Measurements from ENCODE around the gene PCDHGB7.
"Not testable (repeated sequence)": the region's sequence is repeated elsewhere in the genome, so short reads cannot be mapped to it uniquely, and the experiment has no call there.

Gene PCDHGB7

DNA sequence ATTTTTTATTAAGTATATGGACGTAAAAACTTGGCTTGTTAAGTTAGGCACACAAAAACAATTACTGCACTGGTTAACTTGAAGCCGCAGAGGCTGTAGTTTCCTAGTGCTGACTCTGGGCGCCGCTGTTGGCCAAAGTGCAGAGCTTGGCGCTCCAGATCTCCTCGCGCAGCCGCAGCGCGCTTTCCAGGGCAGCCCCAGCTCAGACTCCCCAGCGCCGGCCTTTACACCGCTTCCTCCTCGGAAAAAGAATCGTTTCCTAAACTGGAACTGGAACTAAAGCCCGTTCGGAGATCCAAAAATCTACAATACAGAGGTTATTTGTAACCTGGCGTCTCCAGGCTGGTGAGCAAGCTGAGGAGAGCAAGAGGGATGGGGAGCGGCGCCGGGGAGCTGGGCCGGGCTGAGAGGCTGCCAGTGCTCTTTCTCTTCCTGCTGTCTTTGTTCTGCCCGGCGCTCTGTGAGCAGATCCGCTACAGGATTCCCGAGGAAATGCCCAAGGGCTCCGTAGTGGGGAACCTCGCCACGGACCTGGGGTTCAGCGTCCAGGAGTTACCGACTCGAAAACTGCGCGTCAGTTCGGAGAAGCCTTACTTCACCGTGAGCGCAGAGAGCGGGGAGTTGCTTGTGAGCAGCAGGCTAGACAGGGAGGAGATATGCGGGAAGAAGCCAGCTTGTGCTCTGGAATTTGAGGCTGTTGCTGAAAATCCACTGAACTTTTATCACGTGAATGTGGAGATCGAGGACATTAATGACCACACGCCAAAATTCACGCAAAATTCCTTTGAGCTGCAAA, 19.5 kb upstream of the PCDHGB7 start, which contains the start of gene PCDHGB5:
Gene PCDHGB5 (plus strand): TSS at position 192 of the 796 bp plus-strand sequence. CDS start 181 bp downstream, at position 373.
- peak in 1 of 2 experiments; percentile 58 for DNase-seq

DNA sequence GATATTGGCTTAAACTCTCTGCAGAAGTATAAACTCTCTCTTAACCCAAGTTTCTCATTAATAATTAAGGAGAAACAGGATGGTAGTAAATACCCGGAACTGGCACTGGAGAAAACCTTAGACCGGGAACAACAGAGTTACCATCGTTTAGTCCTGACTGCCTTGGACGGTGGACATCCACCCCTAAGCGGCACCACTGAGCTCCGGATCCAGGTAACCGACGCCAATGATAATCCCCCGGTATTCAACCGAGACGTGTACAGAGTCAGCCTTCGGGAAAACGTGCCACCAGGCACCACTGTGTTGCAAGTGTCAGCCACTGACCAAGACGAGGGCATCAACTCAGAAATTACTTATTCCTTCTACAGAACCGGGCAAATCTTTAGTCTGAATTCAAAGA, 18.9 kb upstream of the PCDHGB7 start:
- DNase-seq: no peak

DNA sequence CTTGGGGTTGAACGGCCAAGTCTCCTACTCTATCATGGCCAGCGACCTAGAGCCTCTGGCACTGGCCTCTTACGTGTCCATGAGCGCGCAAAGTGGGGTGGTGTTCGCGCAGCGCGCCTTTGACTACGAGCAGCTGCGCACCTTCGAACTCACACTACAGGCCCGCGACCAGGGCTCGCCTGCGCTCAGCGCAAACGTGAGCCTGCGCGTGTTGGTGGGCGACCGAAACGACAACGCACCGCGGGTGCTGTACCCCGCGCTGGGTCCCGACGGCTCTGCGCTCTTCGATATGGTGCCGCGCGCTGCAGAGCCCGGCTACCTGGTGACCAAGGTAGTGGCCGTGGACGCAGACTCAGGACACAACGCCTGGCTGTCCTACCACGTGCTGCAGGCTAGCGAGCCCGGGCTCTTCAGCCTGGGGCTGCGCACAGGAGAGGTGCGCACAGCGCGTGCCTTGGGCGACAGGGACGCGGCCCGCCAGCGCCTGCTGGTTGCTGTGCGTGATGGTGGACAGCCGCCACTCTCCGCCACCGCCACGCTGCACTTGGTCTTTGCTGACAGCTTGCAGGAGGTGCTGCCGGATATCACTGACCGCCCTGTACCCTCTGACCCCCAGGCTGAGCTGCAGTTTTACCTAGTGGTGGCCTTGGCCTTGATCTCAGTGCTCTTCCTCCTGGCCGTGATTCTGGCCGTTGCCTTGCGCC, 17.8 kb upstream of the PCDHGB7 start:
- DNase-seq: no peak

DNA sequence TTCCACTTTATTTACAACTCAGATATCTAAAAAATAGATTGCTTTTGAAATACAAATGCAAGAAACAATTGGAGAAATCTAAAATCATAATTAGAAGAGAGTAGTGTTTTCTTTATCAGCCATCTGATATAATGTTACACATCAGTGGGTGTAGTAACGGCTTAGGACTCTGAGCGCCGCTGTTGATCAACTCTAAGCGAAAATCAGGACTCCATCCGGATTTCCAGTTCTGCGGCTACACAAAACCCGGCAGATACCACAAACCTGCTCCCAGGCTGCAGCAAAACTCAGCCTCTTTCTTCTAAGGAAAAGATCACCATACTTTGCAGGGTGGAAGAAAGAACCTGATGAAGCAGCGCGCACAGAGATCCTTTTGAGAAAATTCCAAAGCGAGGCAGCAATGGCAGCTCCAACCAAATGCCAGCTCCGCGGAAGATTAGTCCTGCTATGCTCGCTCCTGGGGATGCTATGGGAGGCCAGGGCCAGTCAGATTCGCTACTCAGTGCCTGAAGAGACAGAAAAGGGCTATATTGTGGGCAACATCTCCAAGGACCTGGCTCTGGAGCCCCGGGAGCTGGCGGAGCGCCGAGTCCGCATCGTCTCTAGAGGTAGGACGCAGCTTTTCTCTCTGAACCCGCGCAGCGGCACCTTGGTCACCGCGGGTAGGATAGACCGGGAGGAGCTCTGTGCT, 14.8 kb upstream of the PCDHGB7 start, which contains the start of gene PCDHGA9:
Gene PCDHGA9 (plus strand): TSS at position 226 of the 691 bp plus-strand sequence. CDS start 175 bp downstream, at position 401.
- DNase-seq: no peak

DNA sequence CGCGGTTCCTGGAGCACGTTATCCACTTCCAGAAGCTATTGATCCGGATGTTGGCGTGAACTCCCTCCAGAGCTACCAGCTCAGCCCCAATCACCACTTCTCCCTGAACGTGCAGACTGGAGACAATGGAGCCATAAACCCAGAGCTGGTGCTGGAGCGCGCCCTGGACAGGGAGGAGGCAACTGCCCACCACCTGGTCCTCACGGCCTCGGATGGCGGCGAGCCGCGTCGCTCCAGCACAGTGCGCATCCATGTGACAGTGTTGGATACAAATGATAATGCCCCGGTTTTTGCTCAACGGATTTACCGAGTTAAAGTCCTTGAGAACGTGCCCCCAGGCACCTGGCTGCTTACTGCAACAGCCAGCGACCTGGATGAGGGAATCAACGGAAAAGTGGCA, 14.1 kb upstream of the PCDHGB7 start:
- no peak for DNase-seq

DNA sequence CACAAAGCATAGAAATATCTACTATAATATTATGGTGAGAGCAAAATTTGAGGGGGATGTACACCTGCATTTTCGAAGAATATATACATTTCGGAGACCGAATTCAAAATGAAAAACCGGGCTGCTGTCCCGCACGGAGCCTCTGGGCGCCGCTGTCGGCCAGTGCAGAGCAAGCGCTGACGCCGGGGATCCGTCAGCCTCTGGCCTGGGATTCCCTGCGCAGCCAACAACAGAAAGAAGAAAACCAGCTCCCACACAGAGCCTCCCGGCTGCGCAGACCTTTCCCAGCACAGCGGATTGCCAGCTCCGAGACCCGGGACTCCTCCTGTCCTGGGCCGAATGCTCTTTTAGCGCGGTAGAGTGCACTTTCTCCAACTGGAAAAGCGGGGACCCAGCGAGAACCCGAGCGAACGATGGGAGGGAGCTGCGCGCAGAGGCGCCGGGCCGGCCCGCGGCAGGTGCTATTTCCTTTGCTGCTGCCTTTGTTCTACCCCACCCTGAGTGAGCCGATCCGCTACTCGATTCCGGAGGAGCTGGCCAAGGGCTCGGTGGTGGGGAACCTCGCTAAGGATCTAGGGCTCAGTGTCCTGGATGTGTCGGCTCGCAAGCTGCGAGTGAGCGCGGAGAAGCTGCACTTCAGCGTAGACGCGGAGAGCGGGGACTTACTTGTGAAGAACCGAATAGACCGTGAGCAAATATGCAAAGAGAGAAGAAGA, 9.5 kb upstream of the PCDHGB7 start, which contains the start of gene PCDHGB6:
Gene PCDHGB6 (plus strand): TSS at position 232 of the 716 bp plus-strand sequence. CDS start 182 bp downstream, at position 414.
- DNase-seq: peak; percentile 60 to 64

DNA sequence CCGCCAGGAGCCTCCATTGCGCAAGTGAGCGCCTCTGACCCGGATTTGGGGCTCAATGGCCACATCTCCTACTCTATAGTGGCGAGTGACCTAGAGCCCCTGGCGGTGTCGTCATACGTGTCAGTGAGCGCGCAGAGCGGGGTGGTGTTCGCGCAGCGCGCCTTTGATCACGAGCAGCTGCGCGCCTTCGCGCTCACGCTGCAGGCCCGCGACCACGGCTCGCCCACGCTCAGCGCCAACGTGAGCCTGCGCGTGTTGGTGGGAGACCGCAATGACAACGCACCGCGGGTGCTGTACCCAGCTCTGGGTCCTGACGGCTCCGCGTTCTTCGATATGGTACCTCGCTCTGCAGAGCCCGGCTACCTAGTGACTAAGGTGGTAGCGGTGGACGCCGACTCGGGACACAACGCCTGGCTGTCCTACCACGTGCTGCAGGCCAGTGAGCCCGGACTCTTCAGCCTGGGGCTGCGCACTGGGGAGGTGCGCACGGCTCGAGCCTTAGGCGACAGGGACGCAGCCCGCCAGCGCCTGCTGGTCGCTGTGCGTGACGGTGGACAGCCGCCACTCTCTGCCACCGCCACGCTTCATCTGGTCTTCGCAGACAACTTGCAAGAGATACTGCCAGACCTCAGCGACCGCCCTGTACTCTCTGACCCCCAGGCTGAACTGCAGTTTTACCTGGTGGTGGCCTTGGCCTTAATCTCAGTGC, 7.7 kb upstream of the PCDHGB7 start:
- no peak for DNase-seq

DNA sequence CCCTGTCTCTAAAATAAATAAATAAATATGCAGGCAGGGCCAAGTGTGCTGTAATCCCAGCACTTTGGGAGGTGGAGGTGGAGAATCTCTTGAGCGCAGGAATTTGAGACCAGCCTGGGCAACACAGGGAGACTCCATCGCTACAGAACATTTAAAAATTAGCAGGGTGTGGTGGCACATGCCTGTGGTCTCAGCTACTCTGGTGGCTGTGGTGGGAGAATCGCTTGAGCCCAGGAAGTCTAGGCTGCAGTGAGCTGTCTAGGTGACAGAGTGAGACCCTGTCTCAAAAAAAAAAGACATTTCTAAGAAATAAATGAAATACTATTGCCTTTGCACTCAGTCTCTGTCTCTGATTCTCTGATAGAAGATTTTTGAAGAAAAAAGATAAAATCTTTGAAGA, 5.9 kb upstream of the PCDHGB7 start:
- no peak for DNase-seq

DNA sequence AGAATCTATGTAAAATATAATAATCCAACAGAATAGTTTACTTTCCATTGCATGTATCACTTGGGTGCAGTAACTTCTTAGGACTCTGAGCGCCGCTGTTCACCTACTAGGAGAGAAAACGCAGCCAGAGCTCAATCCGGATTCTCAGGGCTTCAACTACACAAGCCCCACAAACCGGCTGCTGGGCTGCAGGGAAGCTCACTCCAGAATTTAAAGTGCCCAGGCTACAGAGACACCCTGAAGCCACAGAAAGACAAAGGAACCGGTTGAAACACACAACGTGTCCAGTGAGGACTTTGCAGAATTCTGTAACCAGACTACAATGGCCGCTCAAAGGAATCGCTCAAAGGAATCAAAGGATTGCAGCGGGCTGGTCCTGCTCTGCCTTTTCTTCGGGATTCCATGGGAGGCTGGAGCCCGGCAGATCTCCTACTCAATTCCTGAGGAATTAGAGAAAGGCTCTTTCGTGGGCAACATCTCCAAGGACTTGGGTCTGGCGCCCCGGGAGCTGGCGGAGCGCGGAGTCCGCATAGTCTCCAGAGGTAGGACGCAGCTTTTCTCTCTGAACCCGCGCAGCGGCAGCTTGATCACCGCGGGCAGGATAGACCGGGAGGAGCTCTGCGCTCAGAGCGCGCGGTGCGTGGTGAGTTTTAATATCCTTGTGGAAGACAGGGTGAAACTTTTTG, 4.5 kb upstream of the PCDHGB7 start, which contains the start of gene PCDHGA10:
Gene PCDHGA10 (plus strand): TSS at position 134 of the 686 bp plus-strand sequence. CDS start 189 bp downstream, at position 323.
- DNase-seq: peak in 1 of 2 experiments; percentile 66

DNA sequence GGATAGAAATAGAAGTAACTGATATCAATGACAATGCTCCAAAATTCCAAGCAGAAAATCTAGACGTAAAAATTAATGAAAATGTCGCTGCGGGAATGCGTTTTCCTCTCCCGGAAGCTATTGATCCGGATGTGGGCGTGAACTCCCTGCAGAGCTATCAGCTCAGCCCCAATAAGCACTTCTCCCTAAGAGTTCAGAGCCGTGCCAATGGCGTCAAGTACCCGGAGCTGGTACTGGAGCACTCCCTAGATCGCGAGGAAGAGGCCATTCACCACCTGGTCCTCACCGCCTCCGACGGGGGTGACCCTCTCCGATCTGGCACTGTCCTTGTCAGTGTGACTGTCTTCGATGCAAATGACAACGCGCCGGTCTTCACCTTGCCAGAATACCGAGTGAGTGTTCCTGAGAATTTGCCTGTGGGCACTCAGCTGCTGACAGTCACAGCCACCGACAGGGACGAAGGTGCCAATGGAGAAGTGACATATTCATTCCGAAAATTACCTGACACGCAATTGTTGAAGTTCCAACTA, 3.9 kb upstream of the PCDHGB7 start:
- no peak for DNase-seq

DNA sequence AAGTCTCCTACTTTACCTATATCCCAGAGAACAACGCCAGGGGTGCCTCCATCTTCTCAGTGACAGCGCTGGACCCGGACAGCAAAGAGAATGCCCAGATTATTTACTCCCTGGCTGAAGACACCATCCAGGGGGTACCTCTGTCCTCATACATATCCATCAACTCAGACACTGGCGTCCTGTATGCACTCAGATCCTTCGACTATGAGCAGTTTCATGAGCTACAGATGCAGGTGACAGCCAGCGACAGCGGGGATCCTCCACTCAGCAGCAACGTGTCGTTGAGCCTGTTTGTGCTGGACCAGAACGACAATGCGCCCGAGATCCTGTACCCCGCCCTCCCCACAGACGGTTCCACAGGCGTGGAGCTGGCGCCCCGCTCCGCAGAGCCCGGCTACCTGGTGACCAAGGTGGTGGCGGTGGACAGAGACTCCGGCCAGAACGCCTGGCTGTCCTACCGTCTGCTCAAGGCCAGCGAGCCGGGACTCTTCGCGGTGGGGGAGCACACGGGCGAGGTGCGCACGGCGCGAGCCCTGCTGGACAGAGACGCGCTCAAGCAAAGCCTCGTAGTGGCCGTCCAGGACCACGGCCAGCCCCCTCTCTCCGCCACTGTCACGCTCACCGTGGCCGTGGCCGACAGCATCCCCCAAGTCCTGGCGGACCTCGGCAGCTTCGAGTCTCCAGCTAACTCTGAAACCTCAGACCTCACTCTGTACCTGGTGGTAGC, 2.8 kb upstream of the PCDHGB7 start:
- DNase-seq: not testable (repeated sequence)

DNA sequence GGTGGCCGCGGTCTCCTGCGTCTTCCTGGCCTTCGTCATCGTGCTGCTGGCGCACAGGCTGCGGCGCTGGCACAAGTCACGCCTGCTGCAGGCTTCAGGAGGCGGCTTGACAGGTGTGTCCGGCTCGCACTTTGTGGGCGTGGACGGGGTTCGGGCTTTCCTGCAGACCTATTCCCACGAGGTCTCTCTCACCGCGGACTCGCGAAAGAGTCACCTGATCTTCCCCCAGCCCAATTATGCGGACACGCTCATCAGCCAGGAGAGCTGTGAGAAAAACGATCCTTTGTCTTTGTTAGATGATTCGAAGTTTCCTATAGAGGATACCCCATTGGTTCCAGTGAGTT, 2.2 kb upstream of the PCDHGB7 start:
- not testable (repeated sequence) for DNase-seq

DNA sequence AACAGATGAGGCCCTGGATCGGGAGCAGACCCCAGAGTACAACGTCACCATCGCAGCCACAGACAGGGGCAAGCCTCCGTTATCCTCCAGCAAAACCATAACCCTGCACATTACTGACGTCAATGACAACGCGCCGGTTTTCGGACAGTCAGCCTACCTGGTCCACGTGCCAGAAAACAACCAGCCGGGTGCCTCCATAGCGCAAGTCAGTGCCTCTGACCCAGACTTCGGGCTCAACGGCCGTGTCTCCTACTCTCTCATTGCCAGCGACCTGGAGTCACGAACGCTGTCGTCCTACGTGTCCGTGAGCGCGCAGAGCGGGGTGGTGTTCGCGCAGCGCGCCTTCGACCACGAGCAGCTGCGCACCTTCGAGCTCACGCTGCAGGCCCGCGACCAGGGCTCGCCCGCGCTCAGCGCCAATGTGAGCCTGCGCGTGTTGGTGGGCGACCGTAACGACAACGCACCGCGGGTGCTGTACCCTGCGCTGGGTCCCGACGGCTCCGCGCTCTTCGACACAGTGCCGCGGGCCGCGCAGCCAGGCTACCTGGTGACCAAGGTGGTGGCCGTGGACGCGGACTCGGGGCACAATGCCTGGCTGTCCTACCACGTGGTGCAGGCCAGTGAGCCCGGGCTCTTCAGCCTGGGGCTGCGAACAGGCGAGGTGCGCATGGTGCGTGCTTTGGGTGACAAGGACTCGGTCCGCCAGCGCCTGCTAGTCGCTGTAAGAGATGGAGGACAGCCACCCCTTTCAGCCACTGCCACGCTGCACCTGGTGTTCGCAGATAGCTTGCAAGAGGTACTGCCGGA, 1.8 kb downstream of the PCDHGB7 start:
- DNase-seq: no peak

DNA sequence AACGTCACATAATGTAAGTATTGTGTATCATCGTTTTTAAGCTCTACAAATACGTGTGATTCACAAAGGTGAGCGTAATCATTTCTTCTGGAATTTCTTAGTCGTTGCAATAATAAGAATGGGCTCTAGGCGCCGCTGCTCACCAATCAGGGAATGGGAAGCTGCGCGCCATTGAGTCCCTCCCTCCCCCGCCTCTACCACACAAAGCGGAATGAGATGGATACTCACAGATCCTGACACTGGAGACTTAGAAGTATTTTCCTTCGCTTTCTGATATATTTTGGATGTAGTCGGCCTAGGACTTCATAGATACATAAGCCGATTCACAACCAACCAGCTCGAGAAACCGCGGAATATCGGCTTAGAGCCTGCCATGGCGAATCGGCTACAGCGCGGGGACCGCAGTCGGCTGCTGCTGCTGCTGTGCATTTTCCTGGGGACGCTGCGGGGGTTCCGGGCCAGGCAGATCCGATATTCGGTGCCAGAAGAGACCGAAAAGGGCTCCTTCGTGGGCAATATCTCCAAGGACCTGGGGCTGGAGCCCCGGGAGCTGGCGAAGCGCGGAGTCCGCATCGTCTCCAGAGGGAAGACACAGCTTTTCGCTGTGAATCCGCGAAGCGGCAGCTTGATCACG, 3.5 kb downstream of the PCDHGB7 start, which contains the start of gene PCDHGA11:
Gene PCDHGA11 (plus strand): TSS at position 197 of the 634 bp plus-strand sequence. CDS start 177 bp downstream, at position 374.
- DNase-seq: peak; percentile 62 to 66

DNA sequence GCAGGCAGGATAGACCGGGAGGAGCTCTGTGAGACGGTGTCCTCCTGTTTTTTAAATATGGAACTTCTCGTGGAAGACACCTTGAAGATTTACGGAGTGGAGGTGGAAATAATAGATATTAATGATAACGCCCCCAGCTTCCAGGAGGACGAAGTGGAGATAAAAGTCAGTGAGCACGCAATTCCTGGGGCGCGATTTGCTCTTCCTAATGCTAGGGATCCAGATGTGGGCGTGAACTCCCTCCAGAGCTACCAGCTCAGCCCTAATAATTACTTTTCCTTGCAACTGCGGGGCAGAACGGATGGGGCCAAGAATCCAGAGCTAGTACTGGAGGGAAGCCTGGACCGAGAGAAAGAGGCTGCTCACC, 4.0 kb downstream of the PCDHGB7 start:
- DNase-seq: no peak

DNA sequence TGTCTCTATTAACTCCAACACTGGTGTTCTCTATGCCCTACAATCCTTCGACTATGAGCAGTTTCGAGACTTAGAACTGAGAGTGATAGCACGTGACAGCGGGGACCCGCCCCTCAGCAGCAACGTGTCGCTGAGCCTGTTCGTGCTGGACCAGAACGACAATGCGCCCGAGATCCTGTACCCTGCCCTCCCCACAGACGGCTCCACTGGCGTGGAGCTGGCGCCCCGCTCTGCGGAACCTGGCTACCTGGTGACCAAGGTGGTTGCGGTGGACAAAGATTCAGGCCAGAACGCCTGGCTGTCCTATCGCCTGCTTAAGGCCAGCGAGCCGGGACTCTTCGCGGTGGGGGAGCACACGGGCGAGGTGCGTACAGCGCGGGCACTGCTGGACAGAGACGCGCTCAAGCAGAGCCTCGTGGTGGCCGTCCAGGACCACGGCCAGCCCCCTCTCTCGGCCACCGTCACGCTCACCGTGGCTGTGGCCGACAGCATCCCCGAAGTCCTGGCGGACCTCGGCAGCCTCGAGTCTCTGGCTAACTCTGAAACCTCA, 5.3 kb downstream of the PCDHGB7 start:
- no peak for DNase-seq

DNA sequence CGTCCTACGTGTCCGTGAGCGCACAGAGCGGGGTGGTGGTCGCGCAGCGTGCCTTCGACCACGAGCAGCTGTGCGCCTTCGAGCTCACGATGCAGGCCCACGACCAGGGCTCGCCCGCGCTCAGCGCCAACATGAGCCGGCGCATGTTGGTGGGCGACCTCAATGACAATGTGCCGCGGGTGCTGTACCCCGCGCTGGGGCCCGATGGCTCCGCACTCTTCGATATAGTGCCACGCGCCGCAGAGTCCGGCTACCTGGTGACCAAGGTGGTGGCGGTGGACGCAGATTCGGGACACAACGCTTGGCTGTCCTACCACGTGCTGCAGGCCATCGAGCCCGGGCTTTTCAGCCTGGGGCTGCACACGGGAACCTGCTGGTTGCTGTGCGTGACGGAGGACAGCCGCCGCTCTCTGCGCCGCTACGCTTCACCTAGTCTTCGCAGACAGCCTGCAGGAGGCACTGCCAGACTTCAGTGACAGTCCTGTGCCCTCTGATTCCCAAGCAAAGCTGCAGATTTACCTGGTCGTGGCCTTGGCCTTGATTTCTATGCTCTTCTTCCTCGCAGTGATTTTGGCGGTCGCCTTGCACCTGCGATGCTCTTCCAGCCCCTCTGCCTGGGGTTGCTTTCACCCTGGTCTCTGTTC, 10.4 kb downstream of the PCDHGB7 start:
- no peak for DNase-seq

Measured in activated T-cell treated with anti-CD3 and anti-CD28 coated beads, Interleukin-2, amount 50 U/mL, for 48 hours (primary cell).